ENCODE measurements around the gene GARNL3. TPM values are rescaled to one million over a fixed set of nuclear protein-coding genes. Genes with fewer than 3 reads are reported as not detected.

Gene GARNL3
- total RNA-seq, 1 experiment from 2014 or later, result 11.5 TPM

DNA sequence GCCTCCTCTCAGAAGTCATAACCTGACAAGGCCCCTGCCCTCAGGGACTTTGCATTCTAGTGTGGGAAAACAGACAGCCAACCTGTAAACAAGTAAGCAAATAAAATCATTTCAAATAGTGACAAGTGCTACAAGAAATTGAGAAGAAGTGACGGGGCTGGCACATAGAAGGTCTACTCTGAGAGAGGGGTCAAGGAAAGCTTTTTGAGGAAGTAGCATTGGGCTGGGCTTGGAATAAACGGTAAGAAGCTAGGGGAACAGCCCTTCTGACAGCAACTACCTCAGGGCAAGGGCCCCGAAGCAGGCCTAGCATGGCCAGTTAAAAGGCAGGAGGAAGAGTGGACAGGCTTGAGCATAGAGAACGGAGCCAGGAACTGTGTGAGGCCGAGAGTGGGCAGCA is 127.6 kb downstream of the GARNL3 start:
- H3K9me3 ChIP-seq (ENCODE audit: control insufficient read depth, insufficient read depth, low read depth, low read length), result no peaks in the 10 kb centered on the region
- no peak overlapping the region for H3K4me3 ChIP-seq (ENCODE audit: low read depth in 2 of 2, low read length in 2 of 2)
- TF ChIP-seq TCF7L2 (IDR thresholded peaks at IDR 0.05; ENCODE audit: low read depth, low read length), result no peak
- TF ChIP-seq, protein P1, sequence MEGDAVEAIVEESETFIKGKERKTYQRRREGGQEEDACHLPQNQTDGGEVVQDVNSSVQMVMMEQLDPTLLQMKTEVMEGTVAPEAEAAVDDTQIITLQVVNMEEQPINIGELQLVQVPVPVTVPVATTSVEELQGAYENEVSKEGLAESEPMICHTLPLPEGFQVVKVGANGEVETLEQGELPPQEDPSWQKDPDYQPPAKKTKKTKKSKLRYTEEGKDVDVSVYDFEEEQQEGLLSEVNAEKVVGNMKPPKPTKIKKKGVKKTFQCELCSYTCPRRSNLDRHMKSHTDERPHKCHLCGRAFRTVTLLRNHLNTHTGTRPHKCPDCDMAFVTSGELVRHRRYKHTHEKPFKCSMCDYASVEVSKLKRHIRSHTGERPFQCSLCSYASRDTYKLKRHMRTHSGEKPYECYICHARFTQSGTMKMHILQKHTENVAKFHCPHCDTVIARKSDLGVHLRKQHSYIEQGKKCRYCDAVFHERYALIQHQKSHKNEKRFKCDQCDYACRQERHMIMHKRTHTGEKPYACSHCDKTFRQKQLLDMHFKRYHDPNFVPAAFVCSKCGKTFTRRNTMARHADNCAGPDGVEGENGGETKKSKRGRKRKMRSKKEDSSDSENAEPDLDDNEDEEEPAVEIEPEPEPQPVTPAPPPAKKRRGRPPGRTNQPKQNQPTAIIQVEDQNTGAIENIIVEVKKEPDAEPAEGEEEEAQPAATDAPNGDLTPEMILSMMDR (IDR thresholded peaks at IDR 0.05), result no peak
- TF ChIP-seq SIN3A (IDR thresholded peaks at IDR 0.05; ENCODE audit: borderline replicate concordance, insufficient read depth, low read depth, low read length), result no peak
- TF ChIP-seq, protein P2, sequence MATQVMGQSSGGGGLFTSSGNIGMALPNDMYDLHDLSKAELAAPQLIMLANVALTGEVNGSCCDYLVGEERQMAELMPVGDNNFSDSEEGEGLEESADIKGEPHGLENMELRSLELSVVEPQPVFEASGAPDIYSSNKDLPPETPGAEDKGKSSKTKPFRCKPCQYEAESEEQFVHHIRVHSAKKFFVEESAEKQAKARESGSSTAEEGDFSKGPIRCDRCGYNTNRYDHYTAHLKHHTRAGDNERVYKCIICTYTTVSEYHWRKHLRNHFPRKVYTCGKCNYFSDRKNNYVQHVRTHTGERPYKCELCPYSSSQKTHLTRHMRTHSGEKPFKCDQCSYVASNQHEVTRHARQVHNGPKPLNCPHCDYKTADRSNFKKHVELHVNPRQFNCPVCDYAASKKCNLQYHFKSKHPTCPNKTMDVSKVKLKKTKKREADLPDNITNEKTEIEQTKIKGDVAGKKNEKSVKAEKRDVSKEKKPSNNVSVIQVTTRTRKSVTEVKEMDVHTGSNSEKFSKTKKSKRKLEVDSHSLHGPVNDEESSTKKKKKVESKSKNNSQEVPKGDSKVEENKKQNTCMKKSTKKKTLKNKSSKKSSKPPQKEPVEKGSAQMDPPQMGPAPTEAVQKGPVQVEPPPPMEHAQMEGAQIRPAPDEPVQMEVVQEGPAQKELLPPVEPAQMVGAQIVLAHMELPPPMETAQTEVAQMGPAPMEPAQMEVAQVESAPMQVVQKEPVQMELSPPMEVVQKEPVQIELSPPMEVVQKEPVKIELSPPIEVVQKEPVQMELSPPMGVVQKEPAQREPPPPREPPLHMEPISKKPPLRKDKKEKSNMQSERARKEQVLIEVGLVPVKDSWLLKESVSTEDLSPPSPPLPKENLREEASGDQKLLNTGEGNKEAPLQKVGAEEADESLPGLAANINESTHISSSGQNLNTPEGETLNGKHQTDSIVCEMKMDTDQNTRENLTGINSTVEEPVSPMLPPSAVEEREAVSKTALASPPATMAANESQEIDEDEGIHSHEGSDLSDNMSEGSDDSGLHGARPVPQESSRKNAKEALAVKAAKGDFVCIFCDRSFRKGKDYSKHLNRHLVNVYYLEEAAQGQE (IDR thresholded peaks at IDR 0.05; ENCODE audit: insufficient read depth in 1 of 2, low read depth in 2 of 2, low read length in 1 of 2), result no peak
- TF ChIP-seq POLR2AphosphoS5 (IDR thresholded peaks at IDR 0.05; ENCODE audit: low read depth, low read length), result no peak
- no peak for DNase-seq (ENCODE audit: low read depth, low spot score)
- no peaks in the 10 kb centered on the region for H3K27me3 ChIP-seq (ENCODE audit: control insufficient read depth, insufficient read depth, low read length)
- intact Hi-C loops (cut with micrococcal nuclease; ENCODE audit: unreplicated experiment), result no loop called here
- peak overlapping the region; percentile 63; the same call in 1 of the 2 replicates for H3K27ac ChIP-seq (ENCODE audit: low read length)
- peaks cover 43% of the 10 kb centered on the region for H3K4me1 ChIP-seq (ENCODE audit: control insufficient read depth, insufficient read depth, low read length)
- ChIA-PET POLR2A (no interaction called here), CTCF (no interaction called here)
- in situ Hi-C loops (cut with HindIII; ENCODE audit: low pct_unique_long_range_greater_than_20kb, low sequenced_read_pairs), result no loop called here
- BruUV-seq (replicated peaks), result no TSS peak
- H3K36me3 ChIP-seq (ENCODE audit: control insufficient read depth, insufficient read depth, low read length), result no peaks in the 10 kb centered on the region
- ATAC-seq, result no peak

DNA sequence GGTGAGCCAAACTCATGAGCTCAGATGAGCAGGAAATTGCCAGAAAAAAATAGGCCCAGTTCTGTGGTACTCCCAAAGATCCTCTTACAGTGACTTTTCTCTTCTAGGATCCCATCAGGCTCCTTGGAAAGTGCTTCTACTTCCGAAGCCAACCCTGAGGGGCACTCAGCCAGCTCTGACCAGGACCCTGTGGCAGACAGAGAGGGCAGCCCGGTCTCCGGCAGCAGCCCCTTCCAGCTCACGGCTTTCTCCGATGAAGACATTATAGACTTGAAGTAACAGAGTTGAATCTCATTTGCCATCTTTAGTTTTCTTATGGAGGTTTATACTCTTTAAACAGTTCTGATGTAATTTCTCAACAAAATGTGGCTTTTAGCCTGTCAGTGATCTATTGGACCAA is 128.4 kb downstream of the GARNL3 start:
- Histone ChIP-seq H3K4me3 (ENCODE audit: low read depth in 2 of 2, low read length in 2 of 2) (no peak overlapping the region), H3K27ac (ENCODE audit: low read length) (peak overlapping the region; percentile 63), H3K9me3 (ENCODE audit: control insufficient read depth, insufficient read depth, low read depth, low read length) (no peaks in the 10 kb centered on the region), H3K36me3 (ENCODE audit: control insufficient read depth, insufficient read depth, low read length) (no peaks in the 10 kb centered on the region), H3K27me3 (ENCODE audit: control insufficient read depth, insufficient read depth, low read length) (no peaks in the 10 kb centered on the region), H3K4me1 (ENCODE audit: control insufficient read depth, insufficient read depth, low read length) (peaks cover 37% of the 10 kb centered on the region)
- in situ Hi-C loops (cut with HindIII; ENCODE audit: low pct_unique_long_range_greater_than_20kb, low sequenced_read_pairs) (no loop called here), intact Hi-C loops (cut with micrococcal nuclease; ENCODE audit: unreplicated experiment) (no loop called here)
- ATAC-seq, result no peak
- ChIA-PET POLR2A (no interaction called here), CTCF (no interaction called here)
- no TSS peak for BruUV-seq (replicated peaks)
- no peak for DNase-seq (ENCODE audit: low read depth, low spot score)
- TF ChIP-seq SIN3A (IDR thresholded peaks at IDR 0.05; ENCODE audit: borderline replicate concordance, insufficient read depth, low read depth, low read length) (no peak), POLR2AphosphoS5 (IDR thresholded peaks at IDR 0.05; ENCODE audit: low read depth, low read length) (no peak), TCF7L2 (IDR thresholded peaks at IDR 0.05; ENCODE audit: low read depth, low read length) (no peak)
- TF ChIP-seq, protein P1 (IDR thresholded peaks at IDR 0.05), result no peak
- TF ChIP-seq, protein P2 (IDR thresholded peaks at IDR 0.05; ENCODE audit: insufficient read depth in 1 of 2, low read depth in 2 of 2, low read length in 1 of 2), result no peak
